Measurements from ENCODE around the gene AOPEP. TPM values are rescaled to one million over a fixed set of nuclear protein-coding genes. Genes with fewer than 3 reads are reported as not detected.

AOPEP gene
- total and polyA plus RNA-seq, 4 donors, result 210 to 311 (median 285) TPM

GRCh38 chr9:95085861-95086563, 359.5 kb downstream of the AOPEP start:
- no peaks in the 10 kb centered on the region for H3K9me3 ChIP-seq (ENCODE audit: control insufficient read depth, low read length)
- H3K4me1 ChIP-seq (ENCODE audit: control insufficient read depth in 1 of 2, insufficient read depth in 2 of 2, low read length in 2 of 2), result peaks cover 0 to 5% of the 10 kb centered on the region in 2 donors
- peak; percentile 49 to 70 for DNase-seq
- H3K4me3 ChIP-seq (ENCODE audit: low read length in 2 of 2), result no peak overlapping the region
- peaks cover 0 to 6% of the 10 kb centered on the region in 2 donors for H3K36me3 ChIP-seq (ENCODE audit: control insufficient read depth in 1 of 2, insufficient read depth in 2 of 2, low read length in 1 of 2)
- H3K27me3 ChIP-seq (ENCODE audit: control insufficient read depth in 1 of 2, insufficient read depth in 2 of 2, low read length in 1 of 2), result no peaks in the 10 kb centered on the region
- H3K27ac ChIP-seq (ENCODE audit: low read depth in 1 of 2, low read length in 2 of 2), result peak overlapping the region; percentile 59 to 78
- 19 to 22% methylated on average over 40 of the region's 40 CpGs for WGBS, 2 donors
- intact Hi-C loops (cut with DNase I), result loop anchor here in 1 of 2 donors (10.0 kb wide), 1 partner anchor 301 kb away; no protein-coding TSS in a partner anchor
- no peak for ATAC-seq (ENCODE audit: low FRiP score)

- H3K4me3 ChIP-seq (ENCODE audit: low read length in 2 of 2), result no peak overlapping the region
- intact Hi-C loops (cut with DNase I), result loop anchor here in 1 of 2 donors (10.0 kb wide), 1 partner anchor 302 kb away; no protein-coding TSS in a partner anchor
- H3K36me3 ChIP-seq (ENCODE audit: control insufficient read depth in 1 of 2, insufficient read depth in 2 of 2, low read length in 1 of 2), result peaks cover 0 to 6% of the 10 kb centered on the region in 2 donors
- 55 to 57% methylated on average over 8 of the region's 8 CpGs for WGBS, 2 donors
- H3K9me3 ChIP-seq (ENCODE audit: control insufficient read depth, low read length), result no peaks in the 10 kb centered on the region
- H3K27ac ChIP-seq (ENCODE audit: low read depth in 1 of 2, low read length in 2 of 2), result peak overlapping the region; percentile 59 to 78
- H3K27me3 ChIP-seq (ENCODE audit: control insufficient read depth in 1 of 2, insufficient read depth in 2 of 2, low read length in 1 of 2), result no peaks in the 10 kb centered on the region
- H3K4me1 ChIP-seq (ENCODE audit: control insufficient read depth in 1 of 2, insufficient read depth in 2 of 2, low read length in 2 of 2), result peaks cover 0 to 8% of the 10 kb centered on the region in 2 donors
- ATAC-seq (ENCODE audit: low FRiP score) (no peak), DNase-seq (peak; percentile 30 to 60)
These were observed 360.1 kb downstream of the AOPEP start for GRCh38 chr9:95086564-95086955.

GRCh38 chr9:95087659-95088242, 361.3 kb downstream of the AOPEP start:
- intact Hi-C loops (cut with DNase I), result loop anchor here in 1 of 2 donors (10.0 kb wide), 1 partner anchor 303 kb away; no protein-coding TSS in a partner anchor
- peak overlapping the region in 1 of 2 donors; percentile 60 for H3K27ac ChIP-seq (ENCODE audit: low read depth in 1 of 2, low read length in 2 of 2)
- ATAC-seq (ENCODE audit: low FRiP score) (no peak), DNase-seq (peak; percentile 56 to 77)
- peaks cover 0 to 6% of the 10 kb centered on the region in 2 donors for H3K36me3 ChIP-seq (ENCODE audit: control insufficient read depth in 1 of 2, insufficient read depth in 2 of 2, low read length in 1 of 2)
- 24 to 33% methylated on average over 9 of the region's 9 CpGs for WGBS, 2 donors
- H3K27me3 ChIP-seq (ENCODE audit: control insufficient read depth in 1 of 2, insufficient read depth in 2 of 2, low read length in 1 of 2), result no peaks in the 10 kb centered on the region
- peaks cover 0 to 9% of the 10 kb centered on the region in 2 donors for H3K4me1 ChIP-seq (ENCODE audit: control insufficient read depth in 1 of 2, insufficient read depth in 2 of 2, low read length in 2 of 2)
- H3K4me3 ChIP-seq (ENCODE audit: low read length in 2 of 2), result no peak overlapping the region
- H3K9me3 ChIP-seq (ENCODE audit: control insufficient read depth, low read length), result no peaks in the 10 kb centered on the region

- peaks cover 0 to 4% of the 10 kb centered on the region in 2 donors for H3K36me3 ChIP-seq (ENCODE audit: control insufficient read depth in 1 of 2, insufficient read depth in 2 of 2, low read length in 1 of 2)
- intact Hi-C loops (cut with DNase I), result loop anchor here in 1 of 2 donors (10.0 kb wide), 1 partner anchor 304 kb away; no protein-coding TSS in a partner anchor
- DNase-seq, result peak; percentile 72 to 75
These were observed 362.1 kb downstream of the AOPEP start for GRCh38 chr9:95088421-95089161.

GRCh38 chr9:95089257-95090022, 362.9 kb downstream of the AOPEP start:
- peak overlapping the region; percentile 49 to 75 for H3K27ac ChIP-seq (ENCODE audit: low read depth in 1 of 2, low read length in 2 of 2)
- intact Hi-C loops (cut with DNase I), result loop anchor here in 1 of 2 donors (10.0 kb wide), 1 partner anchor 305 kb away; no protein-coding TSS in a partner anchor
- H3K4me3 ChIP-seq (ENCODE audit: low read length in 2 of 2), result no peak overlapping the region
- ATAC-seq (ENCODE audit: low FRiP score), result no peak
- DNase-seq, result peak; percentile 52 to 64
- H3K4me1 ChIP-seq (ENCODE audit: control insufficient read depth in 1 of 2, insufficient read depth in 2 of 2, low read length in 2 of 2), result peaks cover 0 to 9% of the 10 kb centered on the region in 2 donors
- H3K9me3 ChIP-seq (ENCODE audit: control insufficient read depth, low read length), result no peaks in the 10 kb centered on the region
- H3K36me3 ChIP-seq (ENCODE audit: control insufficient read depth in 1 of 2, insufficient read depth in 2 of 2, low read length in 1 of 2), result peaks cover 0 to 3% of the 10 kb centered on the region in 2 donors
- no peaks in the 10 kb centered on the region for H3K27me3 ChIP-seq (ENCODE audit: control insufficient read depth in 1 of 2, insufficient read depth in 2 of 2, low read length in 1 of 2)
- WGBS, 2 donors, result 43 to 44% methylated on average over 16 of the region's 16 CpGs

More at GRCh38 chr9:95088421-95089161, 362.1 kb downstream of the AOPEP start:
- no peak for ATAC-seq (ENCODE audit: low FRiP score)
- no peaks in the 10 kb centered on the region for H3K9me3 ChIP-seq (ENCODE audit: control insufficient read depth, low read length)
- no peak overlapping the region for H3K4me3 ChIP-seq (ENCODE audit: low read length in 2 of 2)
- 36 to 38% methylated on average over 26 of the region's 26 CpGs for WGBS, 2 donors
- H3K4me1 ChIP-seq (ENCODE audit: control insufficient read depth in 1 of 2, insufficient read depth in 2 of 2, low read length in 2 of 2), result peaks cover 0 to 9% of the 10 kb centered on the region in 2 donors
- H3K27ac ChIP-seq (ENCODE audit: low read depth in 1 of 2, low read length in 2 of 2), result peak overlapping the region; percentile 49 to 75
- H3K27me3 ChIP-seq (ENCODE audit: control insufficient read depth in 1 of 2, insufficient read depth in 2 of 2, low read length in 1 of 2), result no peaks in the 10 kb centered on the region

- Histone ChIP-seq H3K4me1 (ENCODE audit: control insufficient read depth in 1 of 2, insufficient read depth in 2 of 2, low read length in 2 of 2) (peaks cover 0 to 9% of the 10 kb centered on the region in 2 donors), H3K9me3 (ENCODE audit: control insufficient read depth, low read length) (no peaks in the 10 kb centered on the region)
- DNase-seq, result peak; percentile 76 to 82
These were observed 363.7 kb downstream of the AOPEP start for GRCh38 chr9:95090023-95090791.

GRCh38 chr9:95090871-95091577, 364.5 kb downstream of the AOPEP start:
- no peak overlapping the region for H3K4me3 ChIP-seq (ENCODE audit: low read length in 2 of 2)
- intact Hi-C loops (cut with DNase I), result no loop called here
- peak; percentile 43 to 72 for DNase-seq
- WGBS, 2 donors, result 54 to 55% methylated on average over 14 of the region's 14 CpGs
- H3K9me3 ChIP-seq (ENCODE audit: control insufficient read depth, low read length), result no peaks in the 10 kb centered on the region
- H3K4me1 ChIP-seq (ENCODE audit: control insufficient read depth in 1 of 2, insufficient read depth in 2 of 2, low read length in 2 of 2), result peaks cover 0 to 9% of the 10 kb centered on the region in 2 donors
- H3K36me3 ChIP-seq (ENCODE audit: control insufficient read depth in 1 of 2, insufficient read depth in 2 of 2, low read length in 1 of 2), result peaks cover 0 to 1% of the 10 kb centered on the region in 2 donors
- ATAC-seq (ENCODE audit: low FRiP score), result no peak
- peak overlapping the region; percentile 62 to 75 for H3K27ac ChIP-seq (ENCODE audit: low read depth in 1 of 2, low read length in 2 of 2)
- H3K27me3 ChIP-seq (ENCODE audit: control insufficient read depth in 1 of 2, insufficient read depth in 2 of 2, low read length in 1 of 2), result no peaks in the 10 kb centered on the region

More at GRCh38 chr9:95090023-95090791, 363.7 kb downstream of the AOPEP start:
- intact Hi-C loops (cut with DNase I), result no loop called here
- Histone ChIP-seq H3K27ac (ENCODE audit: low read depth in 1 of 2, low read length in 2 of 2) (peak overlapping the region; percentile 62 to 75), H3K36me3 (ENCODE audit: control insufficient read depth in 1 of 2, insufficient read depth in 2 of 2, low read length in 1 of 2) (peaks cover 0 to 3% of the 10 kb centered on the region in 2 donors), H3K4me3 (ENCODE audit: low read length in 2 of 2) (no peak overlapping the region), H3K27me3 (ENCODE audit: control insufficient read depth in 1 of 2, insufficient read depth in 2 of 2, low read length in 1 of 2) (no peaks in the 10 kb centered on the region)
- 8 to 11% methylated on average over 22 of the region's 22 CpGs for WGBS, 2 donors
- ATAC-seq (ENCODE audit: low FRiP score), result peak; percentile 58

Data from aorta (tissue), 5 donors.